HG02610 (cell line): Measurements from ENCODE around the gene FBXO38.
"Not testable (repeated sequence)": the region's sequence is repeated elsewhere in the genome, so short reads cannot be mapped to it uniquely, and the experiment has no call there.

ENCODE experiments used
- ATAC-seq: cut with Tn5 transposase; IDR thresholded peaks from one replicate; pipeline ENCODE4 v1.9.1; 2021; ENCODE audit warnings: mild to moderate bottlenecking, moderate library complexity; ENCODE audit not compliant: unreplicated experiment

The FBXO38 gene

GRCh38 chr5:148468746-148469145 lies 85.0 kb downstream of the FBXO38 start:
- not testable (repeated sequence) for ATAC-seq

- ATAC-seq: no peak
Measured at GRCh38 chr5:148469501-148469935, 85.8 kb downstream of the FBXO38 start.

- no peak for ATAC-seq
Measured at GRCh38 chr5:148471379-148471778, 87.6 kb downstream of the FBXO38 start.

- ATAC-seq: no peak
Measured at GRCh38 chr5:148474025-148474511, 90.3 kb downstream of the FBXO38 start.

GRCh38 chr5:148476302-148476701 lies 92.5 kb downstream of the FBXO38 start:
- ATAC-seq: no peak

GRCh38 chr5:148477429-148477828 lies 93.7 kb downstream of the FBXO38 start:
- ATAC-seq: no peak

- no peak for ATAC-seq
Measured at GRCh38 chr5:148482196-148482595, 98.4 kb downstream of the FBXO38 start.

- ATAC-seq: peak; percentile 67
Measured at GRCh38 chr5:148482697-148483462, 99.1 kb downstream of the FBXO38 start.

- no peak for ATAC-seq
Measured at GRCh38 chr5:148483750-148484149, 100.0 kb downstream of the FBXO38 start.

- ATAC-seq: no peak
Measured at GRCh38 chr5:148484651-148485050, 100.9 kb downstream of the FBXO38 start.

GRCh38 chr5:148486456-148486855 lies 102.7 kb downstream of the FBXO38 start:
- no peak for ATAC-seq

GRCh38 chr5:148488757-148489156 lies 105.0 kb downstream of the FBXO38 start:
- ATAC-seq: no peak

GRCh38 chr5:148491015-148491792 lies 107.4 kb downstream of the FBXO38 start:
- no peak for ATAC-seq

GRCh38 chr5:148491793-148492184 lies 108.0 kb downstream of the FBXO38 start:
- ATAC-seq: no peak

GRCh38 chr5:148492351-148492750 lies 108.6 kb downstream of the FBXO38 start:
- no peak for ATAC-seq
